ENCODE results near the gene FUT3.

Gene FUT3

GRCh38 chr19:5821521-5822180, 29.6 kb downstream of the FUT3 start:
- Histone ChIP-seq H3K27ac (no peak overlapping the region), H3K27me3 (replicated peaks) (no peaks in the 10 kb centered on the region), H3K36me3 (replicated peaks) (no peaks in the 10 kb centered on the region), H3K4me3 (ENCODE audit: low read depth, low read length) (no peak overlapping the region)
- in situ Hi-C loops (cut with HindIII; ENCODE audit: low pct_ligation_motif_present, low sequenced_read_pairs), result no loop called here
- no peak for TF ChIP-seq CTCF (IDR thresholded peaks at IDR 0.05; ENCODE audit: low read depth, low read length, missing control alignments)
- no peak for DNase-seq

GRCh38 chr19:5820785-5821184, 30.5 kb downstream of the FUT3 start:
- Histone ChIP-seq H3K4me3 (ENCODE audit: low read depth, low read length) (no peak overlapping the region), H3K27ac (no peak overlapping the region), H3K36me3 (replicated peaks) (no peaks in the 10 kb centered on the region), H3K27me3 (replicated peaks) (no peaks in the 10 kb centered on the region)
- in situ Hi-C loops (cut with HindIII; ENCODE audit: low pct_ligation_motif_present, low sequenced_read_pairs), result no loop called here
- DNase-seq, result no peak
- no peak for TF ChIP-seq CTCF (IDR thresholded peaks at IDR 0.05; ENCODE audit: low read depth, low read length, missing control alignments)

GRCh38 chr19:5818594-5818993, 32.7 kb downstream of the FUT3 start:
- H3K27me3 ChIP-seq (replicated peaks), result no peaks in the 10 kb centered on the region
- no peak overlapping the region for H3K27ac ChIP-seq
- no peak overlapping the region for H3K4me3 ChIP-seq (ENCODE audit: low read depth, low read length)
- in situ Hi-C loops (cut with HindIII; ENCODE audit: low pct_ligation_motif_present, low sequenced_read_pairs), result no loop called here
- no peaks in the 10 kb centered on the region for H3K36me3 ChIP-seq (replicated peaks)
- no peak for DNase-seq
- TF ChIP-seq CTCF (IDR thresholded peaks at IDR 0.05; ENCODE audit: low read depth, low read length, missing control alignments), result no peak

- TF ChIP-seq CTCF (IDR thresholded peaks at IDR 0.05; ENCODE audit: low read depth, low read length, missing control alignments), result no peak
- in situ Hi-C loops (cut with HindIII; ENCODE audit: low pct_ligation_motif_present, low sequenced_read_pairs), result no loop called here
- H3K27ac ChIP-seq, result no peak overlapping the region
These were observed 34.0 kb downstream of the FUT3 start for GRCh38 chr19:5817218-5817617.

GRCh38 chr19:5814852-5815246, 36.4 kb downstream of the FUT3 start:
- Histone ChIP-seq H3K4me3 (ENCODE audit: low read depth, low read length) (no peak overlapping the region), H3K27me3 (replicated peaks) (no peaks in the 10 kb centered on the region), H3K27ac (no peak overlapping the region), H3K36me3 (replicated peaks) (no peaks in the 10 kb centered on the region)
- no peak for TF ChIP-seq CTCF (IDR thresholded peaks at IDR 0.05; ENCODE audit: low read depth, low read length, missing control alignments)
- no peak for DNase-seq
- in situ Hi-C loops (cut with HindIII; ENCODE audit: low pct_ligation_motif_present, low sequenced_read_pairs), result no loop called here

More at GRCh38 chr19:5817218-5817617, 34.0 kb downstream of the FUT3 start:
- no peak for DNase-seq
- Histone ChIP-seq H3K27me3 (replicated peaks) (no peaks in the 10 kb centered on the region), H3K36me3 (replicated peaks) (no peaks in the 10 kb centered on the region), H3K4me3 (ENCODE audit: low read depth, low read length) (no peak overlapping the region)

Data from brain microvascular endothelial cell (primary cell).